ENCODE measurements around the gene IQGAP3.

The IQGAP3 gene

GRCh38 chr1:156497078-156497742 is 75.2 kb downstream of the IQGAP3 start:
- H3F3A ChIP-seq (ENCODE audit: insufficient read depth, low read length), result peaks cover 76% of the 10 kb centered on the region
- no peak overlapping the region for H2AFZ ChIP-seq (ENCODE audit: low read length)
- H3K4me1 ChIP-seq (ENCODE audit: low read length), result peaks cover 66% of the 10 kb centered on the region
- TF ChIP-seq, protein P1, sequence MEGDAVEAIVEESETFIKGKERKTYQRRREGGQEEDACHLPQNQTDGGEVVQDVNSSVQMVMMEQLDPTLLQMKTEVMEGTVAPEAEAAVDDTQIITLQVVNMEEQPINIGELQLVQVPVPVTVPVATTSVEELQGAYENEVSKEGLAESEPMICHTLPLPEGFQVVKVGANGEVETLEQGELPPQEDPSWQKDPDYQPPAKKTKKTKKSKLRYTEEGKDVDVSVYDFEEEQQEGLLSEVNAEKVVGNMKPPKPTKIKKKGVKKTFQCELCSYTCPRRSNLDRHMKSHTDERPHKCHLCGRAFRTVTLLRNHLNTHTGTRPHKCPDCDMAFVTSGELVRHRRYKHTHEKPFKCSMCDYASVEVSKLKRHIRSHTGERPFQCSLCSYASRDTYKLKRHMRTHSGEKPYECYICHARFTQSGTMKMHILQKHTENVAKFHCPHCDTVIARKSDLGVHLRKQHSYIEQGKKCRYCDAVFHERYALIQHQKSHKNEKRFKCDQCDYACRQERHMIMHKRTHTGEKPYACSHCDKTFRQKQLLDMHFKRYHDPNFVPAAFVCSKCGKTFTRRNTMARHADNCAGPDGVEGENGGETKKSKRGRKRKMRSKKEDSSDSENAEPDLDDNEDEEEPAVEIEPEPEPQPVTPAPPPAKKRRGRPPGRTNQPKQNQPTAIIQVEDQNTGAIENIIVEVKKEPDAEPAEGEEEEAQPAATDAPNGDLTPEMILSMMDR (IDR thresholded peaks at IDR 0.05; ENCODE audit: low read length), result no peak
- TF ChIP-seq EZH2phosphoT487 (IDR thresholded peaks at IDR 0.05; ENCODE audit: low read length), result no peak
- TF ChIP-seq EZH2 (optimal IDR thresholded peaks at IDR 0.05; ENCODE audit: low read depth, low read length), result no peak
- no peaks in the 10 kb centered on the region for H3K9me2 ChIP-seq (replicated peaks; ENCODE audit: insufficient read depth, low read length)
- H3K4me2 ChIP-seq (ENCODE audit: low read depth, low read length), result peak overlapping the region; percentile 90
- no peaks in the 10 kb centered on the region for H3K27me3 ChIP-seq (replicated peaks; ENCODE audit: insufficient read depth, low read length)
- H4K20me1 ChIP-seq (ENCODE audit: insufficient read depth, low read length), result no peaks in the 10 kb centered on the region
- H3K9ac ChIP-seq (ENCODE audit: low read length), result peak overlapping the region; percentile 36; the same call in 1 of the 2 replicates
- peaks cover 85% of the 10 kb centered on the region for H3K79me2 ChIP-seq (ENCODE audit: low read length)
- peak overlapping the region; percentile 83 for H3K27ac ChIP-seq (ENCODE audit: low read length)
- H3K9me3 ChIP-seq (replicated peaks; ENCODE audit: insufficient read depth, low read length), result no peaks in the 10 kb centered on the region
- H3K4me3 ChIP-seq (ENCODE audit: low read length), result peak overlapping the region; percentile 96
- 0 out of 2 replicates have a peak, but pooled peaks cover 8% of the 10 kb centered on the region for H3K36me3 ChIP-seq (replicated peaks; ENCODE audit: insufficient read depth, low read length)
- DNase-seq, result no peak

DNA sequence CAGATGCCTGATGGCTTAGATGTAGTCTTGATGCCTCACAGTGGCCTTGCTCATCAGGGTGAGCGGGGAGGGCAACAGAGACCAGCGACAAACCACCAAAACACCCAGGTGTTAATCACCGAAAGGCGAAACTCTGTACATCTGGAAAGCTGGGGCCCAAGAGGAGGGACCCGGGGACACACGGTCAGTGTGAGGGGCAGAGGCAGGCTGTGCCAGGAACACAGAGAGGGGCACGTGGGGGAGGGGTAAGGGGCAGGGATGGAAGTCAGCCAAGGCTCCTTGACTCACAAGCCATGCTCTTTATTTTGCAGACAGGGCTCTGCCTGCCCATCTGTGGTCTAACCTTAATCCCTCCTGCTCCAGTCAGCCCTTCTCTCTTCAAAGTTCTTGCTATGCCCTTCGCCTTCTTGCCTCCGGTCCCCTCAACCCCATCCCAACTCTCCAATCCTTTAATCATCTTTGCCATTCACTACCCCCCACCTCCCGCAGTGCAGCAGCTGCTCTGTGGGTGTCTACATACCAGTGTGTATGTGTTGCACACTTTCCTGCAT is 76.1 kb downstream of the IQGAP3 start:
- H3K4me1 ChIP-seq (ENCODE audit: low read length), result peaks cover 68% of the 10 kb centered on the region
- H4K20me1 ChIP-seq (ENCODE audit: insufficient read depth, low read length), result no peaks in the 10 kb centered on the region
- H3K36me3 ChIP-seq (replicated peaks; ENCODE audit: insufficient read depth, low read length), result 0 out of 2 replicates have a peak, but pooled peaks cover 8% of the 10 kb centered on the region
- H3K79me2 ChIP-seq (ENCODE audit: low read length), result peaks cover 91% of the 10 kb centered on the region
- TF ChIP-seq EZH2 (optimal IDR thresholded peaks at IDR 0.05; ENCODE audit: low read depth, low read length), result no peak
- TF ChIP-seq, protein P1 (IDR thresholded peaks at IDR 0.05; ENCODE audit: low read length), result peak; percentile 24
- no peak for TF ChIP-seq EZH2phosphoT487 (IDR thresholded peaks at IDR 0.05; ENCODE audit: low read length)
- H3K4me3 ChIP-seq (ENCODE audit: low read length), result peak overlapping the region; percentile 96
- H3K27me3 ChIP-seq (replicated peaks; ENCODE audit: insufficient read depth, low read length), result no peaks in the 10 kb centered on the region
- H2AFZ ChIP-seq (ENCODE audit: low read length), result no peak overlapping the region
- peak; percentile 95 for DNase-seq
- H3K9me3 ChIP-seq (replicated peaks; ENCODE audit: insufficient read depth, low read length), result no peaks in the 10 kb centered on the region
- H3F3A ChIP-seq (ENCODE audit: insufficient read depth, low read length), result peaks cover 85% of the 10 kb centered on the region
- H3K9me2 ChIP-seq (replicated peaks; ENCODE audit: insufficient read depth, low read length), result no peaks in the 10 kb centered on the region
- H3K9ac ChIP-seq (ENCODE audit: low read length), result peak overlapping the region; percentile 38; the same call in 1 of the 2 replicates
- peak overlapping the region; percentile 83 for H3K27ac ChIP-seq (ENCODE audit: low read length)
- peak overlapping the region; percentile 90 for H3K4me2 ChIP-seq (ENCODE audit: low read depth, low read length)

DNA sequence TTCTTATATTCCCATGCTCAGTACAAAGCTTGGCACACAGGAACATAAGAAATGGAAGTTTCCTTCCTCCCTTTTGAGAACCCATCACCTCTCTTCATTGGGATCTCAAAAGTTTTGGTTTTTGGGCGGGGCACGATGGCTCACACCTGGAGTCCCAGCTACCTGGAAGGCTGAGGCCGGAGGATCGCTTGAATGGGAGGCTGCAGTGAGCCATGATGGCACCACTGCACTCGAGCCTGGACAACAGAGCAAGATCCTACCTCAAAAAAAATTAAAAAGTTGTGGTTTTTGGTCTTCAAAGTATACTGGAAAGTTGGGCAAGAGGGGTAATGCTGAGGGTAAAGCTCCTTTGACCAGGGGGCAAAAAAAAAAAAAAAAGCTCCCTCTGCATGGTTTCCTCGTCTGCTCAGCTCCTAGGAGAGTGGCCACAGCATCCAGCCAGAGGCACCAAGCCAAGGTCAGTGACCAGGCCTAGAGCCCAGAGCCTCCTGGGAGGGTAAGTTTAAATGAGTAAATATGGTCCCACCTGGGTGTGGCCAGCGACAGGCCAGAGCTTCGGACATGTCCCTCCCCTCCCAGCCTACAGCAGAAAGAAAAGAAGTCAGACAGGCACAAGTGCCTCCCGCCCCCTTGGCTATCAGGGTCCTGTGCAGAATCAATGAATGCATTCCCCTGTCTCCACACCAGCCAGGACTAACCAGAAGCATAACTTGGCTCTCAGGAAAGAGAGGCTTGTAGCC is 76.8 kb downstream of the IQGAP3 start:
- Histone ChIP-seq H3K9me3 (replicated peaks; ENCODE audit: insufficient read depth, low read length) (no peaks in the 10 kb centered on the region), H3K27me3 (replicated peaks; ENCODE audit: insufficient read depth, low read length) (no peaks in the 10 kb centered on the region), H3K4me2 (ENCODE audit: low read depth, low read length) (peak overlapping the region; percentile 90), H3K36me3 (replicated peaks; ENCODE audit: insufficient read depth, low read length) (0 out of 2 replicates have a peak, but pooled peaks cover 8% of the 10 kb centered on the region), H2AFZ (ENCODE audit: low read length) (no peak overlapping the region), H3K9ac (ENCODE audit: low read length) (peak overlapping the region; percentile 38), H3K9me2 (replicated peaks; ENCODE audit: insufficient read depth, low read length) (no peaks in the 10 kb centered on the region), H3K4me3 (ENCODE audit: low read length) (peak overlapping the region; percentile 23), H4K20me1 (ENCODE audit: insufficient read depth, low read length) (no peaks in the 10 kb centered on the region), H3K4me1 (ENCODE audit: low read length) (peaks cover 75% of the 10 kb centered on the region), H3F3A (ENCODE audit: insufficient read depth, low read length) (peaks cover 89% of the 10 kb centered on the region), H3K27ac (ENCODE audit: low read length) (peak overlapping the region; percentile 83), H3K79me2 (ENCODE audit: low read length) (peaks cover 98% of the 10 kb centered on the region)
- DNase-seq, result no peak
- TF ChIP-seq EZH2phosphoT487 (IDR thresholded peaks at IDR 0.05; ENCODE audit: low read length), result no peak
- TF ChIP-seq EZH2 (optimal IDR thresholded peaks at IDR 0.05; ENCODE audit: low read depth, low read length), result no peak
- TF ChIP-seq, protein P1 (IDR thresholded peaks at IDR 0.05; ENCODE audit: low read length), result no peak
